Activated CD8-positive, alpha-beta memory T cell treated with anti-CD3 and anti-CD28 coated beads, Interleukin-2, amount 50 U/mL, for 4 hours (primary cell): ENCODE results near the gene RAD18.

ENCODE experiments used
- DNase-seq: peaks from one replicate; pipeline ENCODE4 v3.0.0-alpha.2; 2020

The RAD18 gene

GRCh38 chr3:8893001-8893400, 70.3 kb downstream of the RAD18 start:
- DNase-seq, result no peak

- DNase-seq, result no peak
Observed at GRCh38 chr3:8891774-8892173, 71.5 kb downstream of the RAD18 start.

- no peak for DNase-seq
Observed at GRCh38 chr3:8891303-8891702, 72.0 kb downstream of the RAD18 start.

- DNase-seq, result no peak
Observed at GRCh38 chr3:8888301-8888915, 74.9 kb downstream of the RAD18 start.

DNA sequence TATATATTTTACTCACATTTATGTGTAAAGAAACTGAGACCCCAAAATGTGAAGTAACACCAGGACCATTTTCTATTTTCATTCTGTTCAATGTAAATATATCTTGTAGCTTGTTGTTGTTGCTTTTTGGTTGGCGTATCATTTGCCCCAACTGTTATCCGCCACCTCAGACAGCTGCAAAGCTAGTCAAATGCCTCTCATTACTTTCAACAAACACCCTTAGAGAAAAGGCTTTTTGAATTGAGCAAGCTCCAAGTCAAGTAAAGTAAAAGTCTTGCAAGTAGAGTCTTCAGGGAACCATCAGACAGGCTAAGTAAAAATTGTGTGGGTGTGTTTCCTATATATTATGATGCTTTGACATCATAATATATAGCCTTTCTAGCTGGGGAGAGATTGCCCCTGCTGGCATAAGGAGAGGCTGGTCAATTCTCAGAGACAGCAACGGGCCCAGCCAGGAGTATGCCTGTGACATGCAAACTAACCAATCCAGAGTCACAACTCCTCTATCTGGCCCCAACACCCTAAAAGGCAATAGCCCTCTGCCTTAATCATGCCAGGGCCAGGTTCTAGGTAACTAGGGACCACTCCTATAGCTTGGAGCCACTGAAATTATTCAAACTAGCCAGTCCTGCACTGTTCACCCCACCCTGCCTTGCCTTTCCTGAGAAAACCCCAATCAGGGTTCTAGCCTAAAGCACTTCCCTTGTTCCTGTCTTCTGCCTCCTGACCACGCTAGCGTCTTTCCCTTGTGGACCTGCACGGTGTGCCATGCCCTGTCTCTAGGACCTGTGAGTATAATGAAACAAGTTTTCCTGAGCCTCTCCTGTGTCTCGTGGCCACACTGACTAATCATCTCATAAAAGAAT, 75.6 kb downstream of the RAD18 start:
- no peak for DNase-seq

DNA sequence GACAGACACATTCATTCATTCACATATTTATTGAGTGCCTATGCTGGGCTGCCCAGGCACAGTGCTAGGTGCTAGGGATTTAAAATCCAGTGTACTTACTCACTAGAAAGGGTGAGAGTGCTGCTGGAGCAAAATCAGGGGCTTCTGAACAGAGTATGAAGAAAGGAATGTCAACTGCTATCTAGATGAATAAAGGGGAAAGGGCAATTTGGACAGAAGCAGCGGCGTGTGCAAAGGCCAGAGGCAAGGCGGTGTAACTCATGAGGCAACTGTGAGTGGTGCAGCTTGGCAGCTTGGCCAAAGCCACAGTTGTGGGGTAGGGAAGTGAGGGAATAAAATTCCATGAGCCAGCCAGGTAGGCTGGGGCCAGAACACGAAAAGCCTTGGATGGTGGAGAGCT, 76.7 kb downstream of the RAD18 start:
- DNase-seq, result no peak

DNA sequence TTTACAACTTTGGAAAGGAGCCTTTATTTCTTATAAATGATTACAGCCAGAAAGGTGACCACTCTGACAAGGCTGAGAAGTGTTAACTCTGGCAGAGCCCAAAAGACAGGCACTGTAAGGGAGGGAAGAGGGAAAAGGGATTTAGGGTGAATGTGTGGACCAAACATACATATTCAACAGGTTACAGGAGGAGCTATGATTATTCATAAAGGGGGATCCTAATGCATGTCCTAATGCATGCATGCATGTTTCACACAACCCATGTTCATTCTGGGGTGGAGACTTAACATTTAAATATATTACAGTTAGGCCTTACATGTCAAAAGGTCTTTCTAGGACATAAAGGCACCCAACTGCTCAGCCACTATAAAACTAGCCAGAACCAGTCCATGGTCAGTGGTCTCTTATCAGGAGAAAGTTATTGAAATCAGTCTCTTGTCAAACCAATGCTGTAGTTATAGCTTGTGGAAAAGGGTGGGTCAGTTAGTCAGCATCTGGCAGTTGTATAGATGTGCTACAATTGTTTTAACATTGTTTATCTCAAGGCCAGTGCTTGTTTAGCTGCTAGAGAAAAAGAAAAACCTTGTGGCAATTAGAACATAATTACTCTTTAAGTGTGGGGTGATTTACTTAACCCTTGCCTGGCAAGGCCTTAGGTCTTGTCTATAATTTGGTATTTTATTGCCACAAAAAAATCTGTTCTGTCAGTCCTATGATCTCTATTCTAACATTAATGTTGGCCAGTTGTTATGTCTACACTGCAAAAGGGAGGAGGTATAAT, 77.5 kb downstream of the RAD18 start:
- DNase-seq, result no peak

DNA sequence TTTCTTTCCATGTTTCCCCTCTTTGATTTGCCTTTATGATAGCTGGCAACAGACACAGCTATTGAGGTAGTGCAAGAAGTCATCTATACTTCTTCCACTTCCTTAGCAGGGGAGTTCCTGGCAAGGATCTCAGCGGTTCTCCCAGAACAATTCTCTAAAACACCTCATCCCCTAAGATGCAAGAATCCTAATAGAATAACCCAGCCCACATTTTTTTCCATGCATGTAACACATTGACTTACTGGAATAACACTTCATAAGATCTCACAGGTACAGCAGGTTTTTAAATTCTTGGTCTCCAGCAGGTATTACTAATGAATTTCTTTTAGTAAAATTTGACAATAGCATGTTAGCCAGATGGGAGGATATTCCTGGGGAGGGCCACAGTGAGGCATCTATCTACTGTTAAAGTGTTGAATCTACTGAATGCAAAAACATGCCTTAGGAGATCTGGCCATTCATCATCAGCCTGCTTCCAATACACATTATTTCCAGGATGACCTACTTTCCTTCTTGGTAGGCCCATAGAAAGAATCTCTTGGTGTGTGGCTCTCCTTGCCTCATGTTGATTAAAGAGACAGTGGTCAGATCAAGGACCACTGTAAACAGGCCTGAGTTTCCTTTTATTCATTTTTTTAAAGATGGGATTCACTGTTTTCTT, 78.5 kb downstream of the RAD18 start:
- DNase-seq, result no peak

DNA sequence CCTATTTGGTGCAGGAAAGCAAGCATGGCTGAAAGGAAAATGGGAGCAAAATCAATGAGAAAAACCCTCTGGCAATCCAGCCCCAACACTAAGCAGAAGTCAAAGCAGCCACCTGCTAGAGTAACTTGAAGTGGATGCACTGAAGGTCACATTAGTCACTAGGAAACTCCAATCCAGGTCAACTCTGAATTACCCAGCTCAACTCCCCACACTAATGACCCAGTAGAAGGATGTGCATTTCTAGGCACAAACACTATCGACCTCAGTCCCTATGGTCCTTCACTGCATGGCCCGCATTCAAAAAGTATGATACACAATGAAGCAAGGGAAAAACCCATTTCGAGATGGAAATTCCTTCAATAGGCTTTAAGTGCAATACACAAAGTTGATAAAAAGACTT, 80.6 kb downstream of the RAD18 start:
- no peak for DNase-seq

- DNase-seq, result no peak
Observed at GRCh38 chr3:8882171-8882593, 81.1 kb downstream of the RAD18 start.

GRCh38 chr3:8879347-8879944, 83.8 kb downstream of the RAD18 start:
- no peak for DNase-seq

DNA sequence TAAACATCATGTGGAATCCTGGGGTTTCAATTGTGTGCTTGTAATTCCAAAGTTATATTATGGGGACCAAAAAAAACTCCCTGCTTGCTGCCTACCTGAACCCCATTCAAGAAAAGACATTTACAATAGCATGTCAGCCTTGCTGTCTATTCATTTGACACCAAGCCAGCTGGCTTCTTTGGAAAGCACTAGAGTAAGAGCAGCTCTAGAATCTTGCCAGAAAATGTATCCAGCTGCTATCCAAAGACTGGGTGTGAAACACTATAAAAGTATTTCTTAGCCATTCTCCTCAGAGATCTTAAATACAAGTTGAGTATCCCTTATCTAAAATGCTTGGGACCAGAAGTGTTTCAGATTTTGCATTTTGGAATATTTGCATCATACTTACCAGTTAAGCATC, 87.4 kb downstream of the RAD18 start:
- no peak for DNase-seq

- DNase-seq, result no peak
Observed at GRCh38 chr3:8873740-8874139, 89.5 kb downstream of the RAD18 start.

DNA sequence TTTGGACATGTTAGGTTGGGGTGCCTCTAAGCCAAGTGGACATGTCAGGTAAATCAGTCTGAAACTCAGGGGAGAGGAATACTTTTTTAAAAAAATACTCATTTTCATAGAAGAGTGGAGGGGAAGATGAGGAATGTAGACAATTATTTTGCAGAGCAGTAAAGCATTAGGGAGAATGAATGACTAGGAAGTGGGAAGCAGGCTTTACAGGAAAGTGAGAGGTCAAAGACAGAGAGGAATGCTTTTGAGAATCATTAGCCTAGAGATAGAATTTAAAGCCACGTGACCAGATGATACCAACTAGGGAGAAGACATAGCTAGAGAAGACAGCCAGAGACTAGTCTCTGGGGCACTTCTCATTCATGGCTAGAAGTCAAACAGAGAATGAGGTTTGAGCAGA, 91.0 kb downstream of the RAD18 start:
- no peak for DNase-seq

- no peak for DNase-seq
Observed at GRCh38 chr3:8871306-8871705, 92.0 kb downstream of the RAD18 start.

- DNase-seq, result no peak
Observed at GRCh38 chr3:8870134-8870533, 93.1 kb downstream of the RAD18 start.

DNA sequence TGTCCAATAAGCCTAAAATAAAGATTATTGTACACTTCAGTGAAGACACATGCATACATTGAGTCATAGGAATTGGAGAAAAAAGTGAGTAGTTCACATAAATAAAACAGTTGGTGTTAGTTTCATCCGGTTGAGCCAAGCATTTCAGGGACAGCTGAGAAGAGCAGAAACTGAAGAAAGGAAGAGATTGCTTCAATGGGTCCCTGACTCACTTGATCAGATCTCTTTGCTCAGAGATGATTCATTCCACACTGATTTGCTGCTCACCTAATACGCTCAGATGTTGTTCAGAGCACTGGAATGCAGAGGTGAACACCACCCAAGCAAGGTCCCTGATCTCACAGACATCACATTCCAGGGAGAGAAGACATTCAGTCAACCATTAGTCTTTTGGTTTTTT, 93.7 kb downstream of the RAD18 start:
- DNase-seq, result no peak

- no peak for DNase-seq
Observed at GRCh38 chr3:8868996-8869395, 94.3 kb downstream of the RAD18 start.

- no peak for DNase-seq
Observed at GRCh38 chr3:8867646-8868045, 95.6 kb downstream of the RAD18 start.

DNA sequence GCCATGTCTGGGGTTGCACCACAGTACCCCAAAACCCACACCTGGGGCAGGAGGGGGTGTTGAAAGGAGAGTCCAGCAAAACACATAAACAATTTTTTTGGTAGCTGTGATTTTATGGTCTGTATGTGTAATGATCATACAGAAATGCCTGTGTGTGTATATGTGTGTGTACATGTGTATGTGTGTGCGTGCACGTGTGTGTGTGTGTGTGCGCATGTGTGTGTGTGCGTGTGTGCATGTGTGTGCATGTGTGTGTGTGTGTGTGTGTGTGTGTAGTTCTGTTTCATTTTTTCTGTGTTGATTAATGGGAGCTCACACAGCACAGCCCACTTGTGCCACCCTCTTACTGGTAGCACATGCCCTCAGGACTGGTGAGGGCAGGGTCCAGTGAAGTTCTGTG, 97.6 kb downstream of the RAD18 start:
- DNase-seq, result no peak

DNA sequence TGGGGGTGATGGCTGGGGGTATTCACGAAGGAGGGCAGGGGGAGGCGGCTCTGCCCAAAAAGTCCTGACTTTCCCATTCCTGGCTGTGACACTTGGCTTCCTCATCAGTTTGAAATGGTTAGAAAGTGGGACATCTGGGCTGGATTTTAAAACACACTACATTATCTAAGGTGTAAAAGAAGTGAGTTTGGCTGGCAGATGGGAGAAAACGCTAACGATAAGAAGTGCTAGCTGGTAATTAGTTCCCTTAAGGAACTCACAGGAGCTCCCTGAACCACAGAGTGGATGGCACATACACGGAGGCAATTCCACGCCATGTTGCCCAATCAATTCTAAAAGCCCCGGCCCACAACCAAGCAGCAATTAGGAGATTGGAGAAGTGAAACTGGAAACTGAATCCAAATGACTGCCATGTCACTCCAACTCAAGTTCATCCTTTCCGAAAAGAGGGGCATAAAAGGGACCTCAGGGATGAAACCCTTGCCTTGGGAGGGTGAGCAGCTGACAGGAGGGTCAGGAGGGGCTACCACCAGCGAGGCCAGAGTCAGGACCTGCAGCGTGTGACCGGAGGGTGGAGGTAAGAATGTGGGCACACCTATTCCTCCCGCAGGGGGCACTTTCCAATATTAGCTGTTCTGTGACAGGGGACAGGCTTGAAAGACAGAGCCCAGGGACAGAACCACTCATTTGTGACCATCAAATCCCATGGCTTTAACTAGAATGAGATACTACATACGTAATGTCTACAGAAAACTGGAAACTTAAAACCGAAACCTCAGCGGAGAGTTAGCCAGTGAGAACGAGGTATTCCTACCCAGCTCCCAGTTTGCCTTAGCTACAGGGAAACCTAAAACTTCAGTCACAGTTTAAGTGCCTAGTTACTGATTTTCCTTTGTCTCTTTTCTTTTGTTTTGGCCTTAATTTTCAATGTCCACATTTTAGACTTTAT, 98.6 kb downstream of the RAD18 start:
- no peak for DNase-seq

GRCh38 chr3:8863891-8864290, 99.4 kb downstream of the RAD18 start:
- no peak for DNase-seq
